Stimulated activated CD8-positive, alpha-beta memory T cell treated with anti-CD3 and anti-CD28 coated beads, Interleukin-7, amount 100 ng/mL, for 48 hours (primary cell): ENCODE results near the gene ADAMTS1.

Experiments used
- DNase-seq, 2 donors: peaks; one replicate each; pipeline ENCODE4 v3.0.0-alpha.2; 2020; ENCODE audit warnings: low read depth in 1 of 2; ENCODE audit errors: extremely low read depth in 1 of 2

The ADAMTS1 gene

GRCh38 chr21:26788790-26789189, 56.4 kb downstream of the ADAMTS1 start:
- no peak for DNase-seq
